Stimulated activated CD8-positive, alpha-beta memory T cell treated with anti-CD3 and anti-CD28 coated beads, Interleukin-15, amount 100 ng/mL, for 1 hour (primary cell): ENCODE results near the gene EIF2S1.
A peak's percentile ranks its signal among the peaks of the same experiment; 100 is the strongest.
"Not testable (repeated sequence)": the region's sequence is repeated elsewhere in the genome, so short reads cannot be mapped to it uniquely, and the experiment has no call there.

ENCODE experiments used
- DNase-seq: peaks from one replicate; pipeline ENCODE4 v3.0.0-alpha.2; 2020; ENCODE audit warnings: low read depth

The EIF2S1 gene

DNA sequence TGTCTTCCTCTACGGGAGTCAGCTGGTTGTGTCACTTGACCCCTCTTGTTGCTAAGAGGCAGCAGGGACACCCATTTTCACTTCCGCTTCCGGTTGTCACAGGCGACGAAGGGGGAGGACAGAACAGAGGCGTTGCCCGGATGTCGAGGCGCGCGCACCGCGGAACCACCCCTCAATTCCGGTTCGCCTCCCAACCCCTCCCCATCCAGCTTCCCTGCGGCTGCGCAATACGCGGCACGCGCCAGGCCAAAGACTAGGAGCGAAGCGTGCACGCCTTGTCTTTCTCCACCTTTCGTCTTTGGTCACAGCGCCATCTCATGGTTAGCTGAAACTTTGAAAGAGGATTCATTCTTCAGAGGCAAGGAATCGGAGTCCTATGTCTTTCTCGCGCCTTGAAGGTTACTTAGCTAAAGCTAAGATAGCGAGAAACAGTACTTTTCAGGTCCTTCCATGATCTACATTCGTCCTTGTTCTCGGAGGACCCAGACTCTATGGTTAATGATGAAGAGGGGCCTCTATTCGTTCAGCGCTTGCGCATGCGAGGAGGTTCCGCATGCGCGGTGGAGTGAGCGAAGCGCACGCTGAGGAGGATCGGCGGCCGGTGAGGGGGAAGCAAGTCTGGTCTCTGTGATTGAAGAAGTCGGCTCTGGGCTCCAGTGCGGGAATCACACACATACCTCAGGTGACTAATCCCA lies at the start of gene EIF2S1, which contains the start of gene ATP6V1D:
EIF2S1 (plus strand) TSS at position 554 of the 695 bp plus-strand sequence. CDS start 4,440 bp downstream, outside the sequence.
ATP6V1D (minus strand) TSS at position 30 of the 695 bp plus-strand sequence. CDS start 106 bp downstream, outside the sequence.
- DNase-seq = peak; percentile 99

- no peak for DNase-seq
Measured at GRCh38 chr14:67311868-67312267, 48.3 kb upstream of the EIF2S1 start.

- DNase-seq = no peak
Measured at GRCh38 chr14:67313153-67313552, 47.0 kb upstream of the EIF2S1 start.

- no peak for DNase-seq
Measured at GRCh38 chr14:67317822-67318221, 42.3 kb upstream of the EIF2S1 start.

GRCh38 chr14:67319142-67319541 lies 41.0 kb upstream of the EIF2S1 start:
- DNase-seq = no peak

- DNase-seq = not testable (repeated sequence)
Measured at GRCh38 chr14:67329666-67330065, 30.5 kb upstream of the EIF2S1 start.

- DNase-seq = no peak
Measured at GRCh38 chr14:67331368-67332125, 28.6 kb upstream of the EIF2S1 start.

GRCh38 chr14:67332468-67332867 lies 27.7 kb upstream of the EIF2S1 start:
- DNase-seq = no peak

DNA sequence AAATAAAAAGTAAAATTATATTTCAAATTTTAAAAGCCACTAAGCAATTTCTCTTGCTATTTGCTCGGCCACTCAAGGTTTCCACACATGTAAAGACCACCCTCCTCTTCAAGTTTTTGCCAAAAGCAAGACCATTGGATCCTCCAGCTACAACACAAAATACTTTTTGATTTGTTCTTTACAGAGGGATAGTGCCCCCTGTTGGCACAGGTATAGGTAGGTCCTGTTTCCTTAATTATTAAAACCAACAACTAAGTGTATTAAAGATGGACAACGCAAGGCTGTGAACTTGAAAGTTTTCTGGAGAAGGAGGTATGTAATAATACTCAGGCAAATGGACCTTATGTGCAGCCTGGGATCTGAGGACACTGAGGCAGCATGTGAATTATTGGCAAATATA lies 24.3 kb upstream of the EIF2S1 start:
- DNase-seq = no peak

GRCh38 chr14:67341231-67341630 lies 18.9 kb upstream of the EIF2S1 start:
- not testable (repeated sequence) for DNase-seq

GRCh38 chr14:67343601-67344230 lies 16.4 kb upstream of the EIF2S1 start:
- no peak for DNase-seq

DNA sequence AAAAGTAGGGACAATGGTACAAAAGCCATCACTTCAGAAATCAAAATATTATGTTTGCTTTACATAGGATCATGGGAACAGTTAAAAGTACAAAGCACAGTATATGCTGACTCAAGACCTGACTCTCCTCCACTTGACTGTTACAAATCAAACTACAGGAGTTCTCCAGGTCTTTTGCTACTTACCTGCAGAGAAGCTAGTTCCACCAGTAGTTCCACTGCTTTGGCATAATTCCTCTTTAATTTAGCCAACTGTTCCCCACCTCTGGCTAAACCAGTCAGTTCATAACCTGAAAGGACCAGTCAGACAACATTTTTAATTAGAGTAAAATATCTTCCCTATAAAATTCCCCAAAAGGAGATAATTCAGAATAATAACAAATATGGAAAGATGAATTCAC lies 14.5 kb upstream of the EIF2S1 start:
- DNase-seq = no peak

- DNase-seq = no peak
Measured at GRCh38 chr14:67352055-67352454, 8.1 kb upstream of the EIF2S1 start.

- DNase-seq = no peak
Measured at GRCh38 chr14:67357186-67357968, 2.8 kb upstream of the EIF2S1 start.

DNA sequence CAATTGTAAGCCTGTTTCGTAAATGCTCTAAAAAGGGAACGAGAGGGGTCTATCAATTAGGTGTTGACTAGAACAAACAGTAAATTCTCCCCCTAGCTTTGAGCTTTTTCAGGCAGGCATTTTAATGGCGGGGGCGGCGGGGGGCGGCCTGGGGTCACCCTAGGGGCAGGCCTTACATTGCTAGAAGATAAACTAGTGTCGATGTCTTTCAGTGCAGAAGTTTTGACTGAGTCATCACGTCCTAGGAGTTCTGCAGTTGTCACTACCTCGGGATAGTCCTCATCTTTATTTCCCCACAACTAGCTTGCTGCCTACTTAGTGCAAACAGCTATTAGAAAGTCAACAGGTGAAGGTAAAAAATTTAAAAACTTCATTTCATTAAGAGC lies 2.2 kb upstream of the EIF2S1 start:
- DNase-seq = no peak

GRCh38 chr14:67358924-67359774 lies 979 bp upstream of the EIF2S1 start:
- no peak for DNase-seq

DNA sequence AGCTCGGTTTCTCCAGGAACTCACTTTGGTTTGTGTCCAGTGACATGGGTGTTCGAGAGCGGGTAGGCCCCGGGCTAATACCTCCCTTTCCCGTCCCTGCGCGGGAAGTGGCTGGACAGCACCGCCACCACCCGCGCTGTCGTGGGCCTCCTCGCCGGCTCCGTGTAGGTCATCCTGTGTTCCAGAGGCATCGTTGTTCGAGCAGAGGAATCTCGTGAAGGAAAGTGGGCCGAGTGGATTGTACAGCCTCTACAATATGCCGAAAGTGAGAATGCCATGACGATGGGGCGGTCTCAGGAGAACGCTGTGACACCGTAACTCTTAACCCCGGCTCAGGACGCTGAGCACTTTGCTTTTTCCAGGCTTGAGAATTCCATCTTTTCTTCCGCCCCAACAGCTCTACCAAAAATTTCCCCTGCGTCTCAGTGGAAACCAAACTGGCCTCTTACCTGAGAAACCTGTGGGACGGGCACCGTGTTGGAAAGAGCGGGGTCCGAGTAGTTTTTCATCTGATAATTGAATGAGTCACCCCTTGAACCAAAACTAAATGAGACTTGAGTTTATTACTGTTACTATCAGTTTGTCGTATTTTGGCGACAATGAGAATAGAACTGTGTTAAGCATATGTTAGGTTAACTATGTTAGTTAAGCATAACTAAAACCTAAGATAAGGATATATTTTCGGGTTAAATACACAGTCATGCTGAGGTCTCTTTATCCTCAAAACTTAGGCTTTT lies 510 bp downstream of the EIF2S1 start:
- no peak for DNase-seq

GRCh38 chr14:67365476-67365875 lies 5.3 kb downstream of the EIF2S1 start:
- DNase-seq = no peak

- no peak for DNase-seq
Measured at GRCh38 chr14:67370830-67371229, 10.7 kb downstream of the EIF2S1 start.
